Uterine smooth muscle cell (primary cell): Measurements from ENCODE around the gene USH2A. TPM values are rescaled to one million over a fixed set of nuclear protein-coding genes. Genes with fewer than 3 reads are reported as not detected.

Experiments
- total RNA-seq: library from RNA; depleted of rRNA; stranded (reverse); fragments of >200 nt; gene quantifications from 2 replicates; pipeline ENCODE4 v1.2.3, GENCODE V29; 2014

USH2A gene
- under 0.01 TPM in 1 of 2 replicates, not detected in the other for total RNA-seq

GRCh38 chr1:216422821-216423520, at the start of gene USH2A:
Gene USH2A, minus strand, starts transcription at chr1:216423448. Its CDS starts 1,112 bp downstream, at chr1:216422336.

